Measurements from ENCODE around the gene CAPN9.
"Not testable (repeated sequence)": the region's sequence is repeated elsewhere in the genome, so short reads cannot be mapped to it uniquely, and the experiment has no call there.

Gene CAPN9

DNA sequence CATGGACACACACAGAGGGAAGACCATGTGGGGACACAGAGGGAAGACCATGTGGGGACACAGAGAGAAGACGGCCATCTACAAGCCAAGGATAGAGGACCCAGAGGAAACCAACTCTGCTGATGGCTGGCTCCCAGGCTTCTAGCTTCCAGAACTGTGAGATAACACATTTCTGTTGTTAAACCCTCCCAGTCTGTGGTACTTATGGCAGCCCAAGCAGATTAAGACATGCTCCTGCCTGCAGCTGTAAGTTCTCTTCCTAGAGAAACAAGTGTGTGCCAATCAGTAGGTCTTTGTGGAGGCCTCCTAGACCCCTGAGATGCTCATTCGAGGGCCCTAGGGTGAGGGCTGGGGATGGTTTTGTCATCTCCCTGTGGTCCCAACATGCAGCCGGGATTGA is 35.9 kb upstream of the CAPN9 start:
- no peak for DNase-seq

DNA sequence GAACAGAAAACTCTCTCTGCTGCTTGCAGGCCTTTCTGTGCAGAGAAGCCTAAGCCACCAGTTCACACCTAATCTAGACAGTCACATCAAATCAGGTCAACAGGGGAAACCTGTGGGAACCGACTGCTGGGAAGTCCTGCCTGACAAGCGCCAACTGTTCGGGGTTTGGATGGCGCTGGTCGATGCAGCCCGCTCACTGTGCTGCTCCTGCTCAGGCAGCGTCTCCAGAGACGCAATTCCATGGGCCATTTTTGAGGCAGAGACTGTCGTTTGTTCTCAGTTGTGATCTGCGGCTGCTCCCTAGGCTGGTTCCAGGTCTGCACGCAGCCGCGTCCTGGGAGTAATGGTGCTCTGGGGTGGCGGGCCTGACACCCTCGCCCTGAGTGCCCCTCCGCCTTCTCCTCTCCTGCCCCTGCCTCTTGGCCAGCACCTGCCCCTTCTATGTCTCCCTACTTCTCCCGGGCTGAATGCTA is 34.7 kb upstream of the CAPN9 start:
- no peak for DNase-seq

DNA sequence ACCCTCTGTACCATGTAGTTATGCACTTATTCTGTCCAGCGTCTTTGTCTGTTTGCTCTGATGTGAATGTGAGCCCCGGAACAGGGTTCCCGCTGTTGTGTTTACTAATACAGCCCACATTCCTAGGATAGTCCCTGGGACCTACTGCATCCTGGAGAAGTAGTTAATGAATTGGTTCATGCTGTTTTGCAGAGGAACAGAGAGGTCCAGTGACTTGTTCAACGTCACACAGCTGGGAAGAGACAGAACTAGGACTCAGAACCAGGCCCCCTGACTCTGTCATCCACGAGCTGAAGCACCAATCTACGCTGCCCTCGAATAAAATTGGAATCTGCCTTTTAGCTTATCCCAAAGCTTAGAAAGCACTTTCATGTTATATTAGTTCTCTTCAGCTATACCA is 34.0 kb upstream of the CAPN9 start:
- no peak for DNase-seq

DNA sequence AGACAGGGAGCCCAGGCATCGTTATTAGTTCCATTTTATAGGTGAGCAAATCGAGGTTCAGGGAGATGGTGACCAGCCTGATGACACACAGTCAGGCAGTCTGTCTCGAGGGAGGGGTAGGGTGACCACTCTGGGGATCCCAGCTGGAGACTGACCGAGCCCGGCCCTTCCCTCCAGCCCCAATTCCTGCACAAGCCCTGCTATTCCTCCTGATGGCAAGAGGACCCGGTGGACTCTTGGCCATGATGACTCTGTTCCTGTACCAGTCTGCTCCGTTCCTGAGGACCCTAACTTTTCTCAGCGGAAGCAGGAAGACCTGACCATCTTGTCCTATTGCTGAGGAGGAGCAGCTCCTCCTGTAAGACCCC is 33.7 kb upstream of the CAPN9 start:
- no peak for DNase-seq

DNA sequence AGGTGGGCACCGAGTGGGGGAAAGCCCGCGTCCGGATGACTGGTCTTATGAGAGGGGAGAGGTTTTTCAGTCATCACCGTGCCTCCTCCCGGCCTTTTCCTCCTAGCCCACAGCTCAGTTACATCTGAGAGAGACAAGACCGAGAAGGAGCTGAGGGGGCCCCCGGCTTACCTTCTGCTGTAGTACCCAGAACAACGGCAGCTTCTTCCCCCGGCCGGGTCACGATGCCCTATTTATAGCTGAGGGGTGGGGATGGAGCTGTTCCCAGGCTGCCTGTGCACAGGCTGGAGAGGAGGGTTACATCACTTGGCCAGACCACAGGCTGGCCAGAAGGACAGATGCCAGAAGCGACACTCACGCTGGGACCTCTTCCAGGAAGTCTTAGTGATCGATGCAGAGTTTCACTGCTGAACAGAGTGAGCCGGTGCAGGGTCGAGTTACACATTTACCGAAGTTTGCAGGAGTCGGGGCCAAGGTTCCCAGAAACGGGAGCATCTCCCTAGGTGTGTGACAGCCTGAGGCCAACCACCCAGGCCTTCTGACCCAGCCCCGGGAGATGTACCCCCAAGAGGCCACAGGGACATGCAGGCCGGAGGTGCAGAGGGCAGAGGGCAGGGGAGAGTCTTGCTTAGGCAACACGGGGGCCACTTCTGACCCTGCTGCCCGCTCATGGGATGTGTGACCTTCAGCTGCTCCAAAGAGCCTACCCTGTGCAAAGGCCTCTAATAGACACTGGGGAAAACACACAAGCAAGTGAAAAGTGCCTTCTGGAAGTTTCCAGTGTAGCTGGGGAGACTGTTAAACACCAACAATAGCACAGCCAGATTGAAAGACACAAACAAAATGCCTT is 33.0 kb upstream of the CAPN9 start, which contains the start of gene AGT:
AGT (minus strand) TSS at position 208 of the 850 bp plus-strand sequence. CDS start 3,299 bp downstream, outside the sequence.
- no peak for DNase-seq

DNA sequence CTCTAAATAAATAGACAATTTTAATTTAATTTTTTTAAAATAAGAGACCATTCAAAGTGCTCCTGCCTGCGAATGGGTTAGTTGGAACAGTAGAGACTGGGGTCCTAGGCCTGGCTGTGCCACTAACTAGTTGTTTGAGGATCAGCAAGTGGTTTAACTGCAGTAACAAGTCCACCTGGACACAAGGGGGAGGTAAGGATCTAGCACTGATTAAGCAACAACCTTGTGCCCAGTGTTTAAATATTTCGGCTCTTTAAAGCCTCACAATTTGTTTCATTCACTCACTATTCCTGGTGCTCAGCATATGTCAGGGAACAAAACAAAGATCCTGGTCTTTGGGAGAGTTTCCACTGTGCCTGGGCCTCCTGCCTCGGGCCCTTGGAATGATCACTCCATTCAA is 31.7 kb upstream of the CAPN9 start:
- DNase-seq = no peak

DNA sequence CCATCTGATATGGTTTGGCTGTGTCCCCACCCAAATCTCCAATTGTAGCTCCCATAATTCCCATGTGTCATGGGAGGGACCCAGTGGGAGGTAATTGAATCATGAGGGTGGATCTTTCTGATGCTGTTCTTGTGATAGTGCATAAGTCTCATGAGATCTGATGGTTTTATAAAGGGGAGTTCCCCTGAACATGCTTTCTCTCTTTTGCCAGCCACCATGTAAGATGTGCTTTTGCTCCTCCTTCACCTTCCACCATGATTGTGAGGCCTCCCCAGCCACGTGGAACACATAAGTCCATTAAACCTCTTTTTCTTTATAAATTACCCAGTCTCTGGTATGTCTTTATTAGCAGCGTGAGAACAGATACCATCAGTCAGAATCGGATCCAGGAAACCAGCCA is 30.7 kb upstream of the CAPN9 start:
- not testable (repeated sequence) for DNase-seq

DNA sequence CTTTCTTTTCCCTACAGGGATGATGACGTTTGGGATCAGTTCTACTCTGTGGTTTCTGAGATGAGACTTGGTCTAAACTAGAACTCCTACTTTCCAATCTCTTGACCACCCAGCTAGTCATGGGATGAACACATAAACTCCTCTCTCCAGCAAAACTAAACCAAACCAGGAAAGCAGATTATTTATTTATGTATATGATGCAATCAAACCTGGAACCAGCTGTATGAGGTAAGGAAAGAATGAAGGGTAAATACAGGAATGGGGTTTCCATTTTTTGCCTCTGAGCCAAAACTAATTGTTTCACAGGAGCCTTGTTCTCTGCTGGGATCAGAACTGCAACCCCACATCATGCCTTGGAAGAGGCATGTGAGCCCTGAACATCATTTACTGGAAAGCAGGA is 29.9 kb upstream of the CAPN9 start:
- no peak for DNase-seq

DNA sequence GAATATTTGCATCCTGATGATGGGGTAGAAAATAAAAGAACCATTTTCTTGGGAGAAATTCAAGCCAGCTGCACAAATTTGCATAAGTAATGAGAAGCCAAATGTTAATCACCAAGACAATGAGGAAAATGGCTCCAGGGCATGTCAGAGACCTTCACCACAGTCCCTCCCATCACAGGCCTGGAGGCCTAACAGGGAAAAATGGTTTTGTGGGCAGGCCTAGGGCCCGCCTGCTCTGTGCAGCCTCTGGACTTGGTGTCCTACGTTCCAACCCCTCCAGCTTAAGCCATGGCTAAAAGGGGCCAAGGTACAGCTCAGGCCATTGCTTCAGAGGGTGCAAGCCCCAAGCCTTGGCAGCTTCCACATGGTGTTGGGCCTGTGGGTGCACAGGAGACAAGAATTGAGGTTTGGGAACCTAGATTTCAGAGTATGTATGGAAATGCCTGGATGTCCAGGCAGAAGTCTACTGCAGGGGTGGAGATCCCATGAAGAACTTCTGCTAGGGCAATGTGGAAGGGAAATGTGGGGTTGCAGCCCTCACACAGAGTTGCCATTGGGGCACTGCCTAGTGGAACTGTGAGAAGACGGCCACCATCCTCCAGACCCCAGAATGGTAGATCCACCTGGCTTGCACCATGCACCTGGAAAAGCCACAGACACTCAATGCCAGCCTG is 25.2 kb upstream of the CAPN9 start:
- not testable (repeated sequence) for DNase-seq

DNA sequence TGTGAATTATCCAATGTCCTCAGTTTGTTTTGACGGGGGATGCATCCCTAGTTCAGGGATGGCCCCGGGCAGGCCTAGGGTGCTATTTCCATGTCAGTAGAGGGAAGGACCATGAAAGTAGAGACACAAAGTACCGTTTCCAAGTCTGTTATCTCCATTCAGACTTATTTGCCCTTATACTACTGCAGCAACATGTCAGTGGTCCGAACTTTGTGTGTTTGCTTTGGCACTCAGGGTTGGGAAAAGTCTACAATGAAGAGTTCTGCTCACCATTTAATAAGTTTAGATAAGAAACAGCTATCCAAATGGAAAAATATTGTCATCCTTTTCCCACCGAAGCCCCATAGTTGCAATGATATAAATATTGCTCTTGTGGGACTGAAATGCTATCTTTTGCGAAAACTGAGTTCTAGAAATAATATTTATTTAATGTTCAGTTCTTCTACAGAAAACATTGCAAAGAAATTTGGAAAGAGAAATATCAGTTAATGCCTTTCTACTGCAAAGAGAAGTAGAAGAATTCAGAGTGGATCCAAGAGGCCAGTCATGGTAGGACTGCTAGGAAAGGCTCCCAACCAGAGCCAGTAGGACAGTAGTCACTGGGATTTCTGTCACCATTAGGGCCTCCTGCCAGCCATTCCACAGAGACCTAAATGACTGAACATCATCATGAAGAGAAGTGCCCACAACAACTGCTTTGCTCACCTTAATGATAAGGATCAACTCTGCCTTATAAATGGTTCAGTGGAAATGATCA is 21.8 kb upstream of the CAPN9 start:
- no peak for DNase-seq

DNA sequence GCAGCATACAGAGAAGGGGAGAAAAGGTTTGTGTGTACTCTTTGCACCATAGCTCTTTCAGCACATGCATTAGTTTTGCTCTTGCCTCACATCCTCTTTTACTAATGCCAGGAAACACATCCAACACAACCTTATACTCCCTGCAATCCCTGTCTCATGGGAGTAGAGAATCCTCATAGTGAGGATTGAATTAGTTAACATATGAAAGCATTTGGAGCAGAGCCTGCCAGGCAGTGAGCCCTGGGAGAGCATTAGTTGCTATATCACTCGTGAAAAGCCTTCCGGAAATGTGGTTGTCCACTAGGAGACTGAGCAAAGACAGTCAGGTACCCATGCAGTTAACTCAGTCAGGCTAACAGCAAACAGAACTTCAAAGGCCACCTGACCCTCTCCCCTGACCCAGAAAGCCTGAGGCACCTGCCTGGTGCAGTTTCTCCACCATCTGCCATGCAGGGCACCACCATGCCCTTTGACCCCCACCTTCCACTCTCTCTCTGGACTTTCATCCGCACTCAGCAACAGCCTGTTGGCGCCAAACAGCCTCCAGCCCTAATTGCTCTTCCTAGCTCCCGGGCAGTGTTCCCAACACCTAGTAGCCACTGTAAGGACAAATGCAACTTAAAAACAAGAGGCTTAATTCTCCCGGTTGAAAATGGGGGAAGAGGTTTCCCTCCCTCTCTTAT is 18.3 kb upstream of the CAPN9 start:
- DNase-seq = no peak

DNA sequence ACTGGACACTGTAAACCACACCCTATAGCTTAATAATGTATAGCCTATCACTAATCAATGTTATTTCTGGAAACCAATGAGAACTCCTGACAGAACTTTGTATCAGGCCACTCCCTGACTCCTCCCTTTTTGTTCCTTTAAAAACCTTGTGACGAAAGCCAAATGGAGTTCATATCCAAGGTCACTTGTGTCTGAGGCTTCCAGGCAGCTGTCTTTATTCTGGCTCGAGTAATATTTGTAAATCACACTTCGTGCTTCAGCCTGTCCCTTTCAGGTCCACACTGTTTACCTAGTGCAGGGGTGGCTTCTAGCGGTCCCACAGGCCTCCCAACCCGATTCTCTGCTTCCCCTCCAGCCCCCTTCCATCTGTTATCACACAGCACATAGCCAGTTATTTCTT is 16.2 kb upstream of the CAPN9 start:
- DNase-seq = no peak

DNA sequence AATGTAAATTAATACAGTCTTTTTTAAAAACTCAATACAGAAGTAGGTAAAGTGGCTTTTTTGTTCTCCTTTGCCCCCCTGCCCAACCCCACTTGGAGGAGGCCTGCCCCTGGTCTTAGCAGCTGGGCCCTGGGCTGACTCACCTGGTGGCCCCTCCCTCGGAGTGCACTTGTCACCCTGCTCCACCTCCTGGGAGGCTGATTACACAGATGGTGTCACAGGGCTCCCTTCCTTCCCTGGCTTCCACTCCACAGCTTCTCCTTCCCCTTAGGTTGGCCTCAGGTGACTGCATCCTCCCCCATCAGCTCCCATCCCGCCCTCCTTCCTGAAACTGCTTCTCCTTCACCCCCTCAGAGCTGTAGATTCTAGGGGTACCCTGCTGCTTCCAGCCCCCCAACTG is 11.7 kb upstream of the CAPN9 start:
- no peak for DNase-seq

DNA sequence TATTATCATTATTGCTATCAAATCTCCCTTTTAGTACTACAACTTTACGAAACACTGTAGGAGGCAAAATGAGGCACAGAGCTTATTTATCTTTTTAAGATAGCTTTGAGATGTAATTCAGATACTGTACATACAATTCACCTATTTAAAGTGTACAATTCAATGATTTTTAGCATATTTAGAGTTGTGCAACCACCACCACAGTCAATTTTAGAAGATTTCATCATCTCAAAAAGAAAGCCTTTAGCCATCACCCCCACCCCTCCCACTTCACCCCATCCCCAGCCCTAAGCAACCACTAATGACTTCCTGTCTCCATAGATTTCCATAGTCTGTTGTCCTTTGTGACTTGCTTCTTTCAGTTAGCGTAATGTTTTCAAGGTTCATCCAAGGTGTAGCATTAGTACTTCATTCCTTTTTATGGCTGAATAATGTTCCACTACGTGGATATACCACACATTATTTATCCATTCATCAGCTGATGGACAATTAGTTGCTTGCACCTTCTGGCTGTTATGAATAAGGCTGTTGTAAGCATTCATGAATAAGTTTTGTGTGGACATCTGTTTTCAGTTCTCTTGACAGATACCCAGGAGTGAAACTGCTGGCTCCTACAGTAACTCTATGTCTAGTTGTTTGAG is 9.4 kb upstream of the CAPN9 start:
- DNase-seq = no peak

DNA sequence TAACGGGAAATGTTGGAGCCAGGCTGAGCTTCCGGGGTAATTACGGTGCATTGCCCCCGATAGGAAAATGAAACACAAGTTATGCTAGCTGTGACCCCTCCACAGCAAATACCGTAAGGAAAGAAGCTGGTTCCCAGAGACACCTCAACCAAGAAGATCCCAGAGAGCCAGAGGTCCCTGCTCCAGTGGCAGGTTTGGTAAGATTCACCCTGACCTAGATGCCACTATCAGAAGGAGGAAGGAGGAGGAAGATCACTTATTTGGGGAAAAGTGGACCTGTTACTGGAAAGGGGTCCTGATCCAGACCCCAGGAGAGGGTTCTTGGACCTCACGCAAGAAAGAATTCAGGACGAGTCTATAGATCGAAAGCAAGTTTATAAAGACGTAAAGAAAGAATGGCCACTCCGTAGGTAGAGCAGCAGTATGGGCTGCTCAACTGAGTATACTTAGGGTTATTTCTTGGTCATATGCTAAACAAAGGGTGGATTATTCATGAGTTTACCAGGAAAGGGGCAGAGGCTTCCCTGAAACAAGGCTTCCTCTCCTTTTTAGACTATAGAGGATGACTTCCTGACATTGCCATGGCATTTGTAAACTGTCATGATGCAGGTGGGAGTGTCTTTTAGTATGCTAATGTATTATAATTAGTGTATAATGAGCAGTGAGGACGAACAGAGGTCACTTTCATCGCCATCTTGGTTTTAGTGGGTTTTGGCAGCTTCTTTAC is 7.5 kb upstream of the CAPN9 start:
- no peak for DNase-seq

DNA sequence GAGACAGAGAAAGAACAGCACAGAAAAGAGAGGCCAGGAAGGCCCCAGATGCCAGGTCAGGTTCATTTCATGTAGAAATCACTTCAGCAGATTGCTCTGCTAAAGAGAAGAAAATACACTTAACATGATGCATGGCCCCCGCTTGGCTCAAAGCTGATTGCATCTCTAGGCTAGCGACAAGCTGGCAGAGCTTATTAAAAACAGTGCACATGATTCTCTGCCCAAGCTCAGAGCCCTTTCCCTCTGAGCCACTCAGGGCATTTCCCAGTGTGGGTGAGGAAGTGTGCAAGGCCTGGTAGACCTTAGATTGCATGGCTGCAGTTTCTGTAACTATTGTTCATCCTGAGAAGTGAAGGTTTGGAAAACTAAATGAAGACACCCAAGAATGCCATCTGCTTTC is 3.3 kb upstream of the CAPN9 start:
- no peak for DNase-seq

DNA sequence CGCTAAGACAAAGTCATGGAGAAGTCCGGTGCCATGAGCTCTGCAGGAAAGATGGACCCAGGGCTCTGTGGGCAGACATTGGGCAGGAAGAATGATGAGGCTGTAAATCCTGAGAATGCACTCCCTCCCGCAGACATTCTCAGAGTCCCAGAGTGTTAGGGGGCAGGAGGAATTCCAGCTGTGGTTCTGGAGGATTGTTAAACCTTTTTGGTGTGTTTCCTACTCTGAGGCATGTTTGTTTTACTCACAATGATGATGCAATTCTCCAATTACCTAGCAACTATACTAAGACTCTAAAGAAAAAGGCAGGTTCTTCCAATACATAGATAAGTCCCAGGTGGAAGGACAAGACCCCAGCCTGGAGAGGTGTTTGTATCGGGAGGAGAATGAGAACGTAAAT is 2.8 kb upstream of the CAPN9 start:
- DNase-seq = no peak

DNA sequence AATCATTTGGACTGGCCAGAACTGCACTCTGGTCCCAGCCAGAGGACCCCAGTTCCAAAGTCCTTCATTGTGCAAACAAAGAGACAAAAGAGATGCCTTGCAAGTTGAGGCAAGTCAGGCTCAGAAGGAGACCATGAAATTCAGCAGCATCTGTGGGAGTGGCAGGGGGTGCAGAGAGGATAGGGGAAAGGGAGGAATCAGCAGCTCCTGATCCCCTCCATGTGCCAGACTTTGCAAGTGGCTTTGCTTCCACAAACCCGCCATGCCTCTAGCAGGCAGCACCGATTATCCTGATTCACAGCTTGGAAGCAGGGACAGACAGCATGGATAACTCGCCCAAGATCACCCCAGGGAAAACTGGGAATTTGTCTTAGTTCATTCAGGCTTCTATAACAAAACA is 2.1 kb upstream of the CAPN9 start:
- DNase-seq = no peak

DNA sequence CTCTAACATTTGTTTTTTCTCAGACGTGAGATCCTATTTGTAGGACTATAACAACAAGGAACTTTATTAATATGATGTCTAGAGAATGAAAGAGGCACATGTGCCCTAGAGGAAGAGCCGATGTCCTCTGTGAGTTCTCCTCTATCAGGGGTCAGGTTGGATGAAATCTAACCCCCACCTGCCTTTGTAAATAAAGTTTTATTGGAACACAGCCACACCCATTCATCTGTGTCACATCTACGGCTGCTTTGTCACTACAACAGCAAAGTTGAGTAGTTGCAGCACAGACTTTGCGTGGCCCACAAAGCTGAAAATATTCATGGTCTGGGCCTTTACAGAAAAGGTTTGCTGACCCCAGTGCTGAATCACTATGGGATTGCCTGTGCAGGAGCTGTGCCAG is 571 bp upstream of the CAPN9 start:
- DNase-seq = no peak

DNA sequence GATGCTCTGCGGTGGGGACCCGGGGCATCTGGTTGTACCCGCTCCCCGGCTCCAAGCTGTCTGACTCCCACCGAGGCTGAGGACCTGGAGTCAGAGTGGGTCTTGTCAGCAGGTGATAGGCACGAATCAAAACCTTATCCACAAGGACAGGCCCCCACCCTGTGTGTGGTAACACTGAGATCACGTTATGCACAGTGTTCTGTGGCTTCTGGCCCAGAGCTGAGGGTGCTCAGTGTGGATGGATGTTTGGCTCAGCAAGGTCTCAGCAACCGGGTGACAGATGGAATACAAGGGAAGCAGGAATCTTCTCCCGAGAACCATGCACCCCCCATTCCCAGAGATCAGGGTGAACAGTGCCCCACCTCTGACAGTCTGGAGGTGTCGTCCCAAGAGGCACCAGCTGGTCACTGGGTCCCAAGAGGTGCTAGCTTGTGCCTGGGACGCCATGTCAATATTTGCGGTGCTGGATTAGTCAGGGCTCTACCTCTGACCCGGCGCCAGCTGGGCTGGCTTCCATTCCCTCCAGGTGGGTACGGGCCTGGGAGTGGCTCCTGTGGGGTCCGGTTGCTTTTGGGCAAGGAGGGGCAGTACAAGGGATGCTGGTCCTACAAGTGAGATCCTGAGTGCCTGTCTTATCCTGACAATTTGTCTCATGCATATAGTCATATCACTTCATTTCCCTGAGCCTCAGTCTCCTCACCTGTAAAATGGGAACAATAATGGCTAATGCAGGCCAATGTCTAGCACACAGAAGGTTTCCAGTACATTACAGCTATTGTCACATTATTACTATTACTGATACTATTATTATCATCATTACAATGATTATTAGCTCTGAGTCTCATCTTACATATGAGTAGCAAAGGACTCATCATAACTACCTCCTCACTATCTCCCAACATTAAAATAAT is 957 bp downstream of the CAPN9 start:
- DNase-seq = no peak

DNA sequence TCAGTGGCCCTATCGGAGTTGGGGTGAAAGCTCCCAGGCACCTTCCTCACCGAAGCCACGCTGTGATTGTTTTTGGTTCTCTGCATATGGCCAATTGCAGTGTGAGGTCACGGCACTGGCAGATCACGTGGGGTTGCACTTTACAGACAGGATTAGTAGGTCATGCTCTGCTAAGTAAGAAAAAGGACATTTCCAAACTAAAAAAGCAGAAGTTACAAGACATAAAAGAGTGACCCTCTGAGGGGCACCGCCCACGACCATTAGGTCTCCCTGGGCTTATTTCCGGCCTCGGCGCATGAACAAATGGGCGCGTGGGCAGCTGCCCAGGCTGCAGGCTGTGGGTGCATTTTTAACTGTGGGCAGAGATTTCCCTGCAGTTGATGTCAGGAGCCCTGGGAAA is 2.0 kb downstream of the CAPN9 start:
- DNase-seq = no peak

Data from AML-193 (cell line).